KMS-11 (cell line): Measurements from ENCODE around the gene SHISA8.

ENCODE experiments used
- H2AFZ ChIP-seq: fragments of 200-600 bp; sonication (generic); 2 replicates; pipeline ENCODE4 v1.6.1; 2016; ENCODE audit warnings: antibody characterized with exemption, mixed run types, low read depth
- H3K27ac ChIP-seq: fragments of 200-600 bp; sonication (generic); 2 replicates; pipeline ENCODE4 v1.6.1; 2016; ENCODE audit warnings: mild to moderate bottlenecking, mixed run types
- H3K27me3 ChIP-seq: fragments of 200-600 bp; sonication (generic); 2 replicates; pipeline ENCODE4 v1.6.1; 2017; ENCODE audit warnings: mild to moderate bottlenecking, low read depth, mixed run types, moderate library complexity; ENCODE audit not compliant: insufficient read depth
- H3K36me3 ChIP-seq: fragments of 200-600 bp; sonication (generic); 2 replicates; pipeline ENCODE4 v1.6.1; 2017; ENCODE audit warnings: mild to moderate bottlenecking, mixed run types; ENCODE audit not compliant: insufficient read depth
- H3K4me1 ChIP-seq: fragments of 200-600 bp; sonication (generic); 2 replicates; pipeline ENCODE4 v1.6.1; 2016; ENCODE audit warnings: mild to moderate bottlenecking, low read depth, mixed run types; ENCODE audit not compliant: poor library complexity, severe bottlenecking
- H3K4me2 ChIP-seq: fragments of 200-600 bp; sonication (generic); 2 replicates; pipeline ENCODE4 v1.7.0; 2016; ENCODE audit warnings: mild to moderate bottlenecking, mixed run types
- H3K4me3 ChIP-seq: fragments of 200-600 bp; sonication (generic); IDR thresholded peaks from 2 replicates; pipeline ENCODE4 v1.6.1; 2017; ENCODE audit warnings: low read depth, low read length, mixed read lengths; ENCODE audit not compliant: insufficient read depth
- H3K79me2 ChIP-seq: fragments of 200-600 bp; sonication (generic); 2 replicates; pipeline ENCODE4 v1.6.1; 2016; ENCODE audit warnings: low read depth, mixed run types; ENCODE audit not compliant: insufficient read depth
- H3K9ac ChIP-seq: fragments of 200-600 bp; sonication (generic); 2 replicates; pipeline ENCODE4 v1.6.1; 2016; ENCODE audit warnings: mild to moderate bottlenecking, mixed run types
- H4K20me1 ChIP-seq: fragments of 200-600 bp; sonication (generic); 2 replicates; pipeline ENCODE4 v1.6.1; 2016; ENCODE audit warnings: mild to moderate bottlenecking, mixed run types; ENCODE audit not compliant: insufficient read depth
- TF ChIP-seq, protein P1 (sequence below): fragments of 200-600 bp; sonication (generic); conservative IDR thresholded peaks from 2 replicates; pipeline ENCODE4 v1.6.1; 2017; ENCODE audit warnings: low read depth, mild to moderate bottlenecking, antibody characterized with exemption, low read length, moderate library complexity, mixed read lengths

The SHISA8 gene

DNA sequence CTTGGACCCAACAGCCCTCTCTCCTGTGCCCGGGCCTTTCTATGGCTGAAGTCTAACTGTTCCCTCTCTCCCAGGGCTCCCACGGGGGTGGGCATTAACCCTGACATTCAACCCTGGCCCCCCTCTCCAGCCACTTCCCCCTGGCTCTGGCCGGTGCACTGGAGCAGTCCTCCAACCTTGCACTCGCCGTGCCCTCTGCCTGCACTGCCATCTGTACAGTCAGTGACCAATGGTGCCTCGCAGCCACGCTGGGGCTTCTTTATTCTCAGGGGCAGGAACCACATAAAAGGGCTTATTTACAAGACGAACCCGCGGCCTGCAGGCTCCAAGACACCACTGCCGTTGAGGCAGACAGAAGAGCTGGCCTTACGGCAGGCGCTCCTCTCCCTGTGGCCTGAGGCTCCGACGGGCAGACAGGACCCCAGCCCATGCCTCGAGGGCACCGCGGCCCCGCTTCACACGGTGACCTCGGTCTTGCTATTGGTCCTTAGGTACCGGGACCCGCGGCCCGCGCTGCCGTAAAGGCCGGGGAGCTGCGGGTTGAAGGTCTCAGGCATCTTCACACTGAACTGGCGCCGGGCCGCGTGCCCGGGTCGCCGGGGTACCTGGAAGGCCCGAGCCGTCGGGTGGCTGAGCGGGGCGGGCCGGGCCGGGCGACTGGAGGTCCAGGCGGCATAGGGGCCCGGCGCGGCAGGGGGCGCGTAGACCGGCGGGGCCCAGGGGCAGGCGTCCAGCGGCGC, 5.4 kb downstream of the SHISA8 start:
- H3K4me1 ChIP-seq = peaks cover 13% of the 10 kb centered on the region
- no peaks in the 10 kb centered on the region for H3K79me2 ChIP-seq
- peaks cover 17% of the 10 kb centered on the region for H3K27me3 ChIP-seq
- TF ChIP-seq, protein P1, sequence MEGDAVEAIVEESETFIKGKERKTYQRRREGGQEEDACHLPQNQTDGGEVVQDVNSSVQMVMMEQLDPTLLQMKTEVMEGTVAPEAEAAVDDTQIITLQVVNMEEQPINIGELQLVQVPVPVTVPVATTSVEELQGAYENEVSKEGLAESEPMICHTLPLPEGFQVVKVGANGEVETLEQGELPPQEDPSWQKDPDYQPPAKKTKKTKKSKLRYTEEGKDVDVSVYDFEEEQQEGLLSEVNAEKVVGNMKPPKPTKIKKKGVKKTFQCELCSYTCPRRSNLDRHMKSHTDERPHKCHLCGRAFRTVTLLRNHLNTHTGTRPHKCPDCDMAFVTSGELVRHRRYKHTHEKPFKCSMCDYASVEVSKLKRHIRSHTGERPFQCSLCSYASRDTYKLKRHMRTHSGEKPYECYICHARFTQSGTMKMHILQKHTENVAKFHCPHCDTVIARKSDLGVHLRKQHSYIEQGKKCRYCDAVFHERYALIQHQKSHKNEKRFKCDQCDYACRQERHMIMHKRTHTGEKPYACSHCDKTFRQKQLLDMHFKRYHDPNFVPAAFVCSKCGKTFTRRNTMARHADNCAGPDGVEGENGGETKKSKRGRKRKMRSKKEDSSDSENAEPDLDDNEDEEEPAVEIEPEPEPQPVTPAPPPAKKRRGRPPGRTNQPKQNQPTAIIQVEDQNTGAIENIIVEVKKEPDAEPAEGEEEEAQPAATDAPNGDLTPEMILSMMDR = no peak
- H3K27ac ChIP-seq = no peak overlapping the region
- no peak overlapping the region for H2AFZ ChIP-seq
- H3K36me3 ChIP-seq = no peaks in the 10 kb centered on the region
- no peaks in the 10 kb centered on the region for H4K20me1 ChIP-seq
- H3K4me3 ChIP-seq = no peak overlapping the region
- H3K9ac ChIP-seq = no peak overlapping the region
- no peak overlapping the region for H3K4me2 ChIP-seq

DNA sequence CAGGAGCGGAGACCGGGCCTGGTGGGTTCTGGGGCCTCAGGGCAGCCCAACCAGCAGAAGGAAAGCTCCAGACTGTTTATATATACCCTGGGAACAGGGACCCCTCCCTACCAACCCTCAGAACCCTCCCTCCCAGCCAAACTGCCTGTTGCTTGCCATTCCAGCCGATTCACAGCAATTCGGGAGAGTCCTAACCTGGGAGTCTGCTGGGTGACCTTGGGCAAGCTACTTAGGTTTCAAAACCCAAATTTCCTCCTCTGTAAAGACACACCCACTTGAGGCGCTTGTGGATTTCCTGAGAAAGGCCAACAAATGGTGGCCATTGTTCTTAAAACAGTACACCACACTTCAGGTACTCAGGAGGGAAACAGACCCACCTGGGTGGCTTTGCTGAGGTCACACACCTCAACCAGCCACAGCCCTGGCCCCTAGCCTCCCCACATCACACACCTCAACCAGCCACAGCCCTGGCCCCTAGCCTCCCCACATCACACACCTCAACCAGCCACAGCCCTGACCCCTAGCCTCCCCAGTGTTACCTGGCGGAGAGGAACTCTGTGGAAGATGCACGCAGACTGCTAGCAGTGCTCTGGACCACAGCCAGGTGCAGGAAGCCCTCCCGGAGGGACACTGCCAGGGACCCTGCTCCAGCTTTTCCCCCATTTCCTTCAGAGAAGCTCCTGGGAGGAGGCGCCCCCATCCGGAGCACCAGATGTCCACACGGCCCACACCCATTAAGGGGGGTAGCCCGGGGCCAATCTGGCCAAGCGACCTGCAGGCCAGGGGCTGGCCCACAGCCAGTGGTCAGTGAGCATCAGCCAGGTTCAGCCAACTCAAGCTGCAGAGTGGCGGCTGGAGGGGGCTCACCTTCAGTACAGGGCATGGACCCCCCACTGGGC, 6.2 kb downstream of the SHISA8 start:
- Histone ChIP-seq H3K4me3 (no peak overlapping the region), H2AFZ (no peak overlapping the region), H3K36me3 (no peaks in the 10 kb centered on the region), H3K9ac (no peak overlapping the region), H4K20me1 (no peaks in the 10 kb centered on the region), H3K79me2 (no peaks in the 10 kb centered on the region), H3K4me2 (no peak overlapping the region), H3K4me1 (peaks cover 13% of the 10 kb centered on the region), H3K27ac (peak overlapping the region; percentile 11; the same call in 1 of the 2 replicates), H3K27me3 (peaks cover 17% of the 10 kb centered on the region)
- TF ChIP-seq, protein P1 = no peak

DNA sequence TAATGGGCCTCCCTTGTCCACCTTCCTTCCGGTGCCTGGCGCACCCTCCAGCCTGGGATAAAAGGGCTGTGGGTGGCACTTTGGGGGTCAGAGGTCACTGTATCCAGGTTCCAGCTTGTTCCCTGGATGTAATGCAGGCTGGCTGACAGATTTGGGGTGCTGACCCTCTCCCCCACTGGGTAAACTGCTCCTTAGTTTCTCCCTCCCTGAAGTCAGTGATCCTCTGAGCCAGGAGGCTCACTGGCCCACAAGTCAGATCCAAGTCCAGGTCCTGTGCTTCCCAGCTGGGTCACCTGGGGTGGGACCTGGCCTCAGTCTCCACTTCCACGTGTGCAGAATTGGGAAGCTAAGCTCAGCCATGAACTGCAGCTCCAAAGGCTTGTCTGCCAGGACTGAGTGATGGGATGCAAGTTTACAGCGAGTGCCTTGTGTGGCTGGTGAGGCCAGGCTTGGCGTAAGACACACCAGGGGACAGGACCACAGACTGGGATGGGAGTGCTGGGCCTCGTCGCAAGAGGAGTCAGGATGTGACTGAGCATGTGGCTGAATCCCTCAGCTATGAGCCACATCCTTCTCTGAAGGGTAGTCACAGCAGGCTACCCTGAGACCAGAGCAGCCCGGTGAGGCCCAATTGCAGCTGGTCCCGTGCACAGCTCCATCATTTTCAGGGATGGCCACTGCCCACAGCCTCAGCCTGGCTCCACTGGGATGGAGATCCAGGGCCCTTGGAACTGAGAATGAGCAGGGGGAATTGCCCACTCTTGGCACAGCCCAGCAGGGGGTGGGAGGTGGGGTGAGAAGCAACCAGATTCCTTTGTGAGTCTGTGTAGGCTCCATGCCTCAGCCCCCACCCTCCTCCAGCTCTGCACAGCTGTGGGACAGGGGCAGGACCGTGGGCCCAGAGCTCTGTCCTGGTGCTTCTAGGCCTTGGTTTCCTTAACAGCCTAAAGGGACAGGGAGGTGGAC, 7.2 kb downstream of the SHISA8 start:
- H3K27ac ChIP-seq = peak overlapping the region; percentile 11; the same call in 1 of the 2 replicates
- peaks cover 11% of the 10 kb centered on the region for H3K27me3 ChIP-seq
- no peak overlapping the region for H3K9ac ChIP-seq

More for the DNA sequence above, 7.2 kb downstream of the SHISA8 start:
- Histone ChIP-seq H3K4me1 (peaks cover 13% of the 10 kb centered on the region), H4K20me1 (no peaks in the 10 kb centered on the region), H3K4me2 (no peak overlapping the region), H3K4me3 (no peak overlapping the region), H3K36me3 (no peaks in the 10 kb centered on the region), H2AFZ (no peak overlapping the region), H3K79me2 (no peaks in the 10 kb centered on the region)
- TF ChIP-seq, protein P1 = no peak
